ENCODE results near the gene HEG1. TPM values are rescaled to one million over a fixed set of nuclear protein-coding genes. Genes with fewer than 3 reads are reported as not detected.
"Not testable (repeated sequence)": the region's sequence is repeated elsewhere in the genome, so short reads cannot be mapped to it uniquely, and the experiment has no call there.

The HEG1 gene
- total RNA-seq, 4 donors from 2014 or later, result 9.8 to 27.1 (median 17.6) TPM

DNA sequence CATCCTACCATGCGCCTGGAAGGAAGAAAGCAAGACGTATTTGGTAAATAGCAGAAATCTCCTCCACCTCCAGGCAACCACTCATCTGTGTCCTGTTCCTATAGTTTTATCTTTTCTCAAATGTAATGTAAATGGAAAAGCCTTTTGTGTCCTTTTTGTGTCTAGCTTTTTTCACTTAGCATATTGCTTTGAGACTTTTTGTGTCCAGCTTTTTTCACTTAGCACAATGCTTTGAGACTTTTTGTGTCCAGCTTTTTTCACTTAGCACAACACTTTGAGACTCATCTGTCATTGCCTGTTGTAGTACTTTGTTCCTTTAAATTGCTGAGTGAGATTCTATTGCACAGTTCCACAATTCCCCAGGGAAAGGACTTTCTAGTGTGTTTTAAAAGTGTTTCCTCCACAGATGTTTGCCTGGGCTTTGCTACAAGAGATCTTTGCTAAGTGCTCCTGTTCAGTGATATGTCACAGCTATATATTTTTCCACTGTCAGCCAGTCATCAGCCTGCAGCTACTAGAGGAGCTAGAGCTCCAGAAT lies 93.3 kb downstream of the HEG1 start:
- H3K27me3 ChIP-seq, result no peaks in the 10 kb centered on the region
- intact Hi-C loops (cut with DNase I; ENCODE audit: low total_unique reads) (no loop called here), in situ Hi-C loops (cut with MboI; ENCODE audit: low sequenced_read_pairs in 4 of 4) (no loop called here)
- no peak for DNase-seq
- H3K4me3 ChIP-seq, result no peak overlapping the region
- ATAC-seq, result no peak
- no peaks in the 10 kb centered on the region for H3K4me1 ChIP-seq
- H3K36me3 ChIP-seq, result no peaks in the 10 kb centered on the region
- no peaks in the 10 kb centered on the region for H3K9me3 ChIP-seq
- TF ChIP-seq, protein P1, sequence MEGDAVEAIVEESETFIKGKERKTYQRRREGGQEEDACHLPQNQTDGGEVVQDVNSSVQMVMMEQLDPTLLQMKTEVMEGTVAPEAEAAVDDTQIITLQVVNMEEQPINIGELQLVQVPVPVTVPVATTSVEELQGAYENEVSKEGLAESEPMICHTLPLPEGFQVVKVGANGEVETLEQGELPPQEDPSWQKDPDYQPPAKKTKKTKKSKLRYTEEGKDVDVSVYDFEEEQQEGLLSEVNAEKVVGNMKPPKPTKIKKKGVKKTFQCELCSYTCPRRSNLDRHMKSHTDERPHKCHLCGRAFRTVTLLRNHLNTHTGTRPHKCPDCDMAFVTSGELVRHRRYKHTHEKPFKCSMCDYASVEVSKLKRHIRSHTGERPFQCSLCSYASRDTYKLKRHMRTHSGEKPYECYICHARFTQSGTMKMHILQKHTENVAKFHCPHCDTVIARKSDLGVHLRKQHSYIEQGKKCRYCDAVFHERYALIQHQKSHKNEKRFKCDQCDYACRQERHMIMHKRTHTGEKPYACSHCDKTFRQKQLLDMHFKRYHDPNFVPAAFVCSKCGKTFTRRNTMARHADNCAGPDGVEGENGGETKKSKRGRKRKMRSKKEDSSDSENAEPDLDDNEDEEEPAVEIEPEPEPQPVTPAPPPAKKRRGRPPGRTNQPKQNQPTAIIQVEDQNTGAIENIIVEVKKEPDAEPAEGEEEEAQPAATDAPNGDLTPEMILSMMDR (IDR thresholded peaks at IDR 0.05 in 4 of 5, conservative IDR thresholded peaks at IDR 0.05 in 1 of 5), result no peak
- no peak for TF ChIP-seq POLR2A (IDR thresholded peaks at IDR 0.05)
- H3K27ac ChIP-seq, result no peak overlapping the region

- TF ChIP-seq, protein P1 (IDR thresholded peaks at IDR 0.05 in 4 of 5, conservative IDR thresholded peaks at IDR 0.05 in 1 of 5), result no peak
- no peak for TF ChIP-seq POLR2A (IDR thresholded peaks at IDR 0.05)
- no peak for ATAC-seq
- in situ Hi-C loops (cut with MboI; ENCODE audit: low sequenced_read_pairs in 4 of 4), result no loop called here
- Histone ChIP-seq H3K4me1 (no peaks in the 10 kb centered on the region), H3K27me3 (no peaks in the 10 kb centered on the region), H3K9me3 (no peaks in the 10 kb centered on the region), H3K4me3 (no peak overlapping the region), H3K27ac (no peak overlapping the region), H3K36me3 (no peaks in the 10 kb centered on the region)
- intact Hi-C loops (cut with DNase I; ENCODE audit: low total_unique reads), result no loop called here
- no peak for DNase-seq
Measured at GRCh38 chr3:124960698-124961097, 95.1 kb downstream of the HEG1 start.

DNA sequence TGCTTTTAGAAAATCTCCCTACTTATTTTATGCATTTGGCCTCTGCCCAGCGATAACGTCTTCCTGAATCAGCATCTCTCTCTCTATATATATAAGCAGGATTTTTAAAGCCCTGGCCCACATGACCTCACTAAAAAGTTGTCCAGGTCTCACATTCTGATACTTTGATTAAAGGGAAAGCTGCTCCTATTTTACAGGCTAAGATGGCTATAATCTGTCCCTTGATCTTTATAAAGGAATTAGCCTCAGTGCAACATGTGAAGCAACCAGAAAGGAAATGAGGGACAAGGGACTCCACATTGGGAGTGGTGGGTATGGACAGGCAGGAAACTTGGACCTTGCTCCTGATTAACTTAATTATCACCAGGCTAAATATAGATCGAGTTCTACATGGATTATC lies 95.7 kb downstream of the HEG1 start:
- in situ Hi-C loops (cut with MboI; ENCODE audit: low sequenced_read_pairs in 4 of 4) (no loop called here), intact Hi-C loops (cut with DNase I; ENCODE audit: low total_unique reads) (no loop called here)
- Histone ChIP-seq H3K27me3 (no peaks in the 10 kb centered on the region), H3K4me1 (no peaks in the 10 kb centered on the region), H3K4me3 (no peak overlapping the region), H3K9me3 (no peaks in the 10 kb centered on the region), H3K36me3 (no peaks in the 10 kb centered on the region), H3K27ac (no peak overlapping the region)
- DNase-seq (no peak), ATAC-seq (no peak)
- TF ChIP-seq, protein P1 (IDR thresholded peaks at IDR 0.05 in 4 of 5, conservative IDR thresholded peaks at IDR 0.05 in 1 of 5), result no peak
- no peak for TF ChIP-seq POLR2A (IDR thresholded peaks at IDR 0.05)

- H3K36me3 ChIP-seq; H3K4me1 ChIP-seq; H3K27ac ChIP-seq; intact Hi-C loops (cut with DNase I; ENCODE audit: low total_unique reads); DNase-seq; H3K27me3 ChIP-seq; H3K9me3 ChIP-seq; H3K4me3 ChIP-seq; in situ Hi-C loops (cut with MboI; ENCODE audit: low sequenced_read_pairs in 4 of 4); ATAC-seq: not testable (repeated sequence)
Measured at GRCh38 chr3:124957951-124958350, 97.8 kb downstream of the HEG1 start.

- H3K4me3 ChIP-seq, result no peak overlapping the region
- no peak for TF ChIP-seq POLR2A (IDR thresholded peaks at IDR 0.05)
- TF ChIP-seq, protein P1 (IDR thresholded peaks at IDR 0.05 in 4 of 5, conservative IDR thresholded peaks at IDR 0.05 in 1 of 5), result no peak
- H3K27me3 ChIP-seq, result no peaks in the 10 kb centered on the region
- no peak for DNase-seq
- no peaks in the 10 kb centered on the region for H3K4me1 ChIP-seq
- H3K27ac ChIP-seq, result no peak overlapping the region
- no peaks in the 10 kb centered on the region for H3K36me3 ChIP-seq
- no peak for ATAC-seq
- H3K9me3 ChIP-seq, result no peaks in the 10 kb centered on the region
- intact Hi-C loops (cut with DNase I; ENCODE audit: low total_unique reads), result no loop called here
- in situ Hi-C loops (cut with MboI; ENCODE audit: low sequenced_read_pairs in 4 of 4), result no loop called here
Measured at GRCh38 chr3:124952282-124952855, 103.4 kb downstream of the HEG1 start.

Data from gastrocnemius medialis (tissue), 4 donors.